NT2/D1 (cell line): ENCODE results near the gene MAP1LC3B.

ENCODE experiments used
- YY1 ChIP-seq: IDR thresholded peaks from 2 replicates; pipeline ENCODE4 v1.6.1; 2011; ENCODE audit not compliant: insufficient read length, insufficient read depth
- ZNF274 ChIP-seq: IDR thresholded peaks from 2 replicates; pipeline ENCODE4 v1.6.1; 2011; ENCODE audit warnings: mild to moderate bottlenecking, low read depth, low read length

- no peak for TF ChIP-seq ZNF274
- no peak for TF ChIP-seq YY1
Measured at GRCh38 chr16:87420026-87421002, 28.2 kb downstream of the MAP1LC3B start.
